HG02759 (cell line): ENCODE measurements around the gene PDCD5.
"Not testable (repeated sequence)": the region's sequence is repeated elsewhere in the genome, so short reads cannot be mapped to it uniquely, and the experiment has no call there.

Source experiments
- ATAC-seq: cut with Tn5 transposase; IDR thresholded peaks from one replicate; pipeline ENCODE4 v1.9.1; 2021; ENCODE audit warnings: mild to moderate bottlenecking, moderate library complexity; ENCODE audit not compliant: unreplicated experiment

Gene PDCD5, protein sequence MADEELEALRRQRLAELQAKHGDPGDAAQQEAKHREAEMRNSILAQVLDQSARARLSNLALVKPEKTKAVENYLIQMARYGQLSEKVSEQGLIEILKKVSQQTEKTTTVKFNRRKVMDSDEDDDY

DNA sequence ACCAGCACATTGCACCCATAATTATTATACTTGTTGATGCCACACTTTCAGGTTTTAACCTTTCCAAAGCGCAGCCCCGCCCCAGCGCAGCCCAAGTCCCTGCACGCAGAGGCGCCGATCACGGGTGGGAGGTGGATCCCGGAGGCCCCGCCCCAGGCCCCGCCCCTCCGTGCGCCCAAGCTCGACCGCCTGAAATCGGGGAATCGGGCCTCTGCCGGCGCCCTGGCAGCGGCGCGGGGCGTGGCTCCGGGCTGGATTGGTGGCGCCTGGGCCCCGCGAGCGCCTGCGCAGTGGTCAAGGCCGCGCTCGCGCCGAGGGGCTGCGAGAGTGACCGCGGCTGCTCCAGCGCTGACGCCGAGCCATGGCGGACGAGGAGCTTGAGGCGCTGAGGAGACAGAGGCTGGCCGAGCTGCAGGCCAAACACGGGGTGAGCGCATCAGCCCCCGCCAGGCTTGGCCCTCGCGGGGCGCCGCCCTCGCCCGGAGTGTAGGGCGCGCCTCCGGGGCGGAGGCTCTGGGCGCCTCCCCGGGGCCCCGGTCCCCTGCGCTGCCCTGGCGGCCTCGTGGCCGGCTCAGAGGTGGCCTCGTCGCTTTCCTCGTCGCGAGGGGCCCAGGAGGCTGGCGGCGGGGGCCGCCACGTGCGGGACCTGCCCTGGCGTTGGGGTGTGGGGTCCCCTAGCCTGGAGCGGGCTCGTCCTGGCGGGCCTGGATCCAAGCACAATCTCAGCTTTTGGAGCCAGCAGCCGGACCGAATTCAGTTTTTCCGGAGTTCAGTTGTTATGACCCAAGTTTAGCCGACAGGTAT is at the start of gene PDCD5:
PDCD5 (plus strand) TSS at position 290 of the 804 bp plus-strand sequence; CDS start at position 362, 72 bp downstream.
- ATAC-seq: peak; percentile 92

DNA sequence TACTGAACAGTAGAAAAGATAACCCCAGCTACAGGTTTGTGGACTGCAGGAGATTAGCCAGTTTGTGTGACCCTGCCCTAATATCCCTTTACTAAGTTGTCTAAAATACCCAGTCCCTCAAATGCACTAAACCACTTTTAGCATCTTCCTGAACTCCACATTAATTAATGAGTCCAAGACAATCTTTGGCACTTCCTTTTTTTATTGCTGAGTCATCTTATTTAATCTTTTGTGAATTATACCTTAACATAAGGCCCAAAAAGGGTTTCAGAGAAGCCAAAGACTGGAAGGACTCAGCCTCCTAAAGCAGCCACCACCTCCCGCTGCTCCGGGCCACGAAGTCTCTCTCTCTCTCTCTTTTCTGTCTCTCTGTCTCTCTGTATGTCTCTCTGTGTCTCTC is 48.8 kb upstream of the PDCD5 start:
- ATAC-seq: no peak

DNA sequence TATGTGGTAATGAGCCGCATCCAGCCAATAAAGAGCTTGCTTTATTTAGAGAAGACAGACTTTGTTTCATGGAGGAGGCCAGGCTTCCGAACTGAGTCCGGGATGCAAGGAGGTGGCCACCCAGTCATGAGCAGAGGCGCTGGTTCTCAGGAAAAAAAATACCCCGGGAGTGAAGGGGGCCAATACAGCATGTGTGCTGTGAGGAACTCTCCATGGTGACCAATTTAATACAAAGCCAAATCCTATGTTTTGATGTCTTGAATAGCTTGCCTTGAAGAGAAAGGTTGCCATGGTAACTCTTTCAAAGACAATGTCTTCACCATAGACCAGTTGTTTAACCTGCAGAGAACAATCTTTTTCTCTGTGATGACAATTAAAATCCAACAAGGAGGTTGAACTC is 43.4 kb upstream of the PDCD5 start:
- no peak for ATAC-seq

DNA sequence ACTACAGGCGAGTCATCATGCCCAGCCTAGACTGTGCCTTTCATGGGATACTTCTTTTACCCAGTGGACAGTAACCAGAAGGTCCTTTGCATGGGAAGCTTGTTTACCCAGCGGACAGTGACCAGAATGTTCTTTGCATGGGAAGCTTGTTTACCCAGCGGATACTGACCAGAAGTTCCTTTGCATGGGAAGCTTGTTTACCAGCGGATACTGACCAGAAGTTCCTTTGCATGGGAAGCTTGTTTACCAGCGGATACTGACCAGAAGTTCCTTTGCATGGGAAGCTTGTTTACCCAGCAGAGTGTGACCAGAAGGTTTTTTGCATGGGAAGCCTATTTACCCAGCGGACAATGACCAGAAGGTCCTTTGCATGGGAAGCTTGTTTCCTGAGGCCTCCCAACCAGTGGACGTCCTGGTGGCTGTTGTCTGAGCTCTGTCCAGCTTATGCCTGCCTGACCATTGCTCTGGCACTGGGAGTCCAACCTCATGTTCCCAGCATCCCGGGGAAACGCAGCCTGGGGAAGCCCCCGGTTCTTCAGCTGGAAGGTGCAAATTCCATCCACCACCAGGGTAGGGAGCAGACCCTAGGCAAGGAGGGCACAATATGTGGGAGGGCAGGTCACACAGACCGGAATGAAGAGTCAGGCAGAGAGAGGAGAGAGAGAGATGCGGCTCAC is 41.6 kb upstream of the PDCD5 start:
- ATAC-seq: no peak

DNA sequence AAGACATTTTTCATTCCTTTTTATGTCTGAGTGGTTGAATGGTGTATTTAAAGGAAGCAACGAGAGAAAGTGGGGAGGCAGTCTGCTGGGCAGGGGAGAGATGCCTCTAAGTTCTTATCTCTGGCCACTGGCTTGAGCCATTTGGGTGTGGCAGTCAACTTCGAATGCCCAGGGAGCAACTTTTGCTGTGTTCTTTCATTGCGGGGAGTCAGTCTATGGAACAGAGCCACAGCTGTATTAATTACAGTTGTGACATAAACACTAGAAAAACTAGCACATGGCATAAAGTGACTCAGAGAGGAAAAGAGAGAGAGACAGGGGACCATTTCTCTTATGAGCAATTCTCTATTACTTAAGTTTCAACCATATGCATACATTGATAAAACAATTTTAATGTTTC is 40.4 kb upstream of the PDCD5 start:
- no peak for ATAC-seq

DNA sequence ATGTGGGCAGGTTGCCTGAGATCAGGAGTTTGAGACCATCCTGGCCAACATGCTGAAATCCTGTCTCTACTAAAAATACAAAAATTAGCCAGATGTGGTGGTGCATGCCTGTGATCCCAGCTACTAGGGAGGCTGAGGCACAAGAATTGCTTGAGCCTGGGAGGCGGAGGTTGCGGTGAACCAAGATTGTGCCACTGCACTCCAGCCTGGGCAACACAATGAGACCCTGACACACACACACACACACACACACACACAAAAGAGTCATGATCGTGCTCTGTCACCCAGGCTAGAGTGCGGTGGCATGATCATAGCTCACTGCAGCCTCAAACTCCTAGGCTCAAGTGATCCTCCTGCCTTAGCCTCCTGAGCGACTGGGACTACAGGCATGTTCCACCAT is 39.6 kb upstream of the PDCD5 start:
- ATAC-seq: not testable (repeated sequence)

DNA sequence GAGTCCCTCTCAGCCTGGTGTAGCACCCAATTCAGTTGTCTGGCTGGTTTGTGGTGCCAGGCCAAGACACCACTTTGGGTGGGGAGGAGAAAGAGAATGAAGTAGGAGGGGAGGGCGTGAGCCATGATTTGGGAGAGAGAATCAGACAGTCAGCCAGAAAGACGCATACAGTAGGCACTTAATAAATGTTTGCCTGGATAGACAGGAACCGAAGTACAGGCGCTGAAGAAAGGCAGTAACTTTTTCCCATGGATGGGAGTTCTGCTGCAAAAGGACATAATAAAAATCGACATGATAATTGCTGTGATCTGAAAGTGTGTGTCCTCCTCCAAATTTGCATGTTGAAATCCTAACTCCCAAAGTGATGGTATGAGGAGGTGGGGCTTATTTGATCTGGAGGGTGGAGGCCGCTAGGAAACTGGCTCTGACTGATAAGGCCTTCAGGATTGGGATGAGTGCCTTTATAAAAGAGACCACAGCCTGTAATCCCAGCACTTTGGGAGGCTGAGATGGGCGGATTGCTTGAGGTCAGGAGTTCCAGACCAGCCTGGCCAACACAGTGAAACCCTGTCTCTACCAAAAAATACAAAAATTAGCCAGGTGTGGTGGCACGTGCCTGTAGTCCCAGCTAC is 38.4 kb upstream of the PDCD5 start:
- no peak for ATAC-seq

DNA sequence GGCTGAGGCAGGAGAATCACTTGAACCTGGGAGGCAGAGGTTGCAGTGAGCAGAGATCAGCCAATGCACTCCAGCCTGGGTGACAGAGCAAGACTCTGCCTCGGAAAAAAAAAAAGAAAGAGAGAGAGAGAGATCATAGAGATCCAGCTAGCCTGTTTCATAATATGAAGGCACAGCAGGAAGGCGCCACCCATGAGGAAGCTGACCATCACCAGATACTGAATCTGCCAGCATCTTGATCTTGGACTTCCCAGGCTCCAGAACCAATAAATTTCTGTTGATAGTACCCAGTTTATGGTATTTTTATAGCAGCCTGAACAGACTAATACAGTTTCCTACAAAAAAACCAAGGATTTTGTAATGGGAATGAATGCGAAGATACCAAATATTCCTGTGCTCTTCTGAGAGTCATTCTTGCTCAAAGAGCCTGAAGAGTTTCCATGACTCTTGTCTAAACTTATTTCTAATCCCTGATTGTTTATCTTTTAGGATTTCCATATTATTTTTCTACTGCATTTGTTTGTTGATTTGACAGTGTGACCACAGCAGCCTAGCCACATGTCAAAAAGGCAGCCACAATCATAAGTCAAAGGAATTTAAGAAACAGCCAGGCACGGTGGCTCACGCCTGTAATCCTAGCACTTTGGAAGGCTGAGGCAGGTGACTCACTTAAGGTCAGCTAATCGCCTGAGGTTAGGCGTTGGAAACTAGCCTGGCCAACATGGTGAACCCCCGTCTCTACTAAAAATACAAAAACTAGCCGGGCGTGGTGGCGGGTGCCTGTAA is 37.7 kb upstream of the PDCD5 start:
- no peak for ATAC-seq

DNA sequence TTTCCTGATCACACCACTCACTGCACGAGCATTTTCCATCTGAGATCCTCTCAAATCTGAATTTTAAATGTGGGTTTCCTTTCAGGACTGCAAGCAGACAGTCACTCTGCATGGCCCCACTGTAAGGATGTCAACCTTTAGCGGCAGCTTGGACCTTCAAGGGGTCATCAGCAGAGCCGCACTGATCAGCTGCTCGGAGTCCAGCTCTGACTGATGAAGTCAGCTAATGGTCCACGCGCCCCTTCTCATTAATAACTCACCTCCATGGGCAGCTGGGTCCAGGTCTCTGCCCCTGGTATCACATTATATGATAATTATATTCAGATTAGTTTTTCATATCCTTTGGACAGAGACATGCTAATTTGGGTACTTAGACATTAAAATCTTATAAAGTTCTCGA is 36.1 kb upstream of the PDCD5 start:
- ATAC-seq: no peak

DNA sequence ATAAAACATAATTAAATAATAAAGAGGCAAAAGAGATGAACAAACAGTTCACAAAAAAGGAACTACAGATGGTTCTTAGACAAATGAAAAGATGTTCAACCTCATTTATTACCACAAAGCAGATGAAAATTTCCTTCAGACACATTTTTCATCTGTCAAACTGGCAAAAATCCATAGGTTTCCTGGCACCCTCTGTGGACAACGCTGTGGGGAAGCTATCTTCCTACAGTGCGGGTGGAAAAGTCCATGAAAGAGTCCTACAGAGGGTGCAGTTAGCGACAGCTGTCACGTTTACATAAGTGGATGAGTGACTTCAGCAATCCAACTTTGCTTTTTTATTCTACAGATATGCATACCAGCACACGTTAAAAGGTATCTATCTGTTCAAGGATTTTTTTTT is 30.3 kb upstream of the PDCD5 start:
- ATAC-seq: no peak

DNA sequence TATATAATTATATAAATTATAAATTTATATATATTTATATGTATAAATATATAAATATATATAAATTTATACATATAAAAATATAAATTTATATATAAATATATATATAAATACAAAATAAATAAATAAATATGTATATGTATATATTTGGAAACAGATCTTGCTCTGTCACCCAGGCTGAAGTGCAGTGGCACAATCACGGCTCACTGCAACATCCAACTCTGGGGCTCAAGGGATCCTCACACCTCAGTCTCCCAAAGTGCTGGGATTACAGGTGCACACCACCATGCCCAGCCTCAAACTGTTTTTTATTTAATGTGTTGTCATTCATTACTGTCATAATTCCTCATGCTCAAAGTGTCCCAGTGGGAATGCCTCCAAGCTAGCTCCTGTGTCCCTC is 25.2 kb upstream of the PDCD5 start:
- ATAC-seq: no peak

DNA sequence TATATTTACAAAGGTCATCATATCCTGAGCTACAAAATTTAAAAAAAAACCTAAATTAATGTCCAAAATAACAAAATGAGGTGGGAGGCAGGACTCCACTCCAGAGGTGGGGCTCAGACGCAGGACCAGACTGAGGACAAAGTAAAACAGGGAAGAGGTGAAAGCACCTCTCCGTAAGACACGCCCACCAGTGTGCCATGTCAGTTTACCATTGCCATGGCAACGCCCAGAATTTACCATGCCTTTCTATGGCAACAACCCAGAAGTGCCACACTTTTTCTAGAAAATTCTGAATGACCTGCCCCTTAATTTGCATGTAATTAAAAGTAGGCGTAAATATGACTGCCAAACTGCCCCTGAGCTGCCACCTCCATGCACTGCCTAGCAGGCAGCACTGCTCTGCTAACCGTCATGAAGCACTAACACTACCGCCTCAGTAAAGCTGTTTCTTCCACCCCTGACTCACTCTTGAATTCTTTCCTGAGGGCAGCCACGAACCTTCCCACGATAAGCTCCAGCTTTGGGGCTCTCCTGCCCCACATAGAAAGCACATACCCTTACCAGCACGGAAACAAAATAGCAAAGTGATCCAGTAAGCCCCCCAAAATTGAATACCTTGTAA is 22.3 kb upstream of the PDCD5 start:
- ATAC-seq: no peak

DNA sequence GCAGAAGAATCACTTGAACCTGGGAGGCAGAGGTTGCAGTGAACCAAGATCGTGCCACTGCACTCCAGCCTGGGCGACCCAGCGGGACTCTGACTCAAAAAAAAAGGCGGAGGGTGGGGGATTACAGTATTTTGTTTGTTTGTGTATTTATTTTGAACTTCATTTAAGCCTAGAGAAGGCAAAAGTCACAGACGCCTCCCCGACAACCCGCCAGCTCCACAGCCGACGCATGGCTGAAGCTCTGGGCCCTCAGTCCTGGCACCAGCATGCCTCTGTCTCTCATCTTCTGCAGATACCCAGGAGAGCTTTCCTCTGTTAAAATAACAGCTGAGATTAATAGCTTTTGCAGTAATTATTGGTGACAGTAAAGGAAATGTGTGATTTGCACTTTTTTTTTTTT is 17.2 kb upstream of the PDCD5 start:
- ATAC-seq: no peak

DNA sequence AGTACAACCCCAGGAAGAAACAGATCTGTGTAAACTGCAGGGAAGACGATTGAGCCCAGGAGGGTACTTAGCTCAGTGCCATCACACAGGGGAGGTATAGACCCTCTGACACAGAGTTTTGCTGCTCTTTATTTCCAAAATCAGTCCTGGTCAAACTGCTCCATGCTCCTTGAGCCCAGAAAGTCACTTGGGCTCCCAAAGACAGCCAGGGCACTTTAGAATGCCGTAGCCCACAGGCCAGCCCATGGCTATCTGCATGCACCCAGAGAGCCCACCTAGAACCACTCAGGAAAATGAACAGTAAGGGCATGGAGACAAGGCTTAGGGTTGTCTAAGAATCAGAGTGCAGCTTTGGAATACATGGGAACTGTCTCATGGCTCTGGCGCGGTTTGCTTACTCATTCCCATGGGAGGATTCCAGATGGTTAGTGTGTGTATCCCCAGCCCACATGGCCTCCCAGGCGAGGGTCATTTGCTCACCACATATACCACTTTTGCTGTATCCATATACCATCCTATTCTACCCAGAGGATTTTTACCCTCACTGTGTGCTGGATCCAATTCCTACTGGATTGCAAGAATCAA is 14.7 kb upstream of the PDCD5 start:
- no peak for ATAC-seq

DNA sequence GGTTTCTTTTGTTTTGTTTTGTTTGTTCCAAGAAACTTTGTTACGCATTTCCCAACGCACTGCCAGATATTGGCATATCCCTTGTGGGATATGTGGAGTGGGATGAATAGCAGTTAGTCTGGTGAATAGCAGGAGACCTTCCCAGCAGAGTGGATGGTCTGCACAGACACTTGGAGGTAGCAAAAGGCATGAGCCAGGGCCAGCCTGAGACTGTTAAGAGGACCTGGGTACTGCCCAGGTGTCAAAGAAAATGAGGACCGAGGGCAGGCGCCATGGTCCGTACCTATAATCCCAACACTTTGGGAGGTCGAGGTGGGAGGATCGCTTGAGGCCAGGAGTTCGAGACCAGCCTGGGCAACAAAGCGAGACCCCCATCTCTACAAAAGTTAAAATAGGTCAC is 13.5 kb upstream of the PDCD5 start:
- no peak for ATAC-seq

DNA sequence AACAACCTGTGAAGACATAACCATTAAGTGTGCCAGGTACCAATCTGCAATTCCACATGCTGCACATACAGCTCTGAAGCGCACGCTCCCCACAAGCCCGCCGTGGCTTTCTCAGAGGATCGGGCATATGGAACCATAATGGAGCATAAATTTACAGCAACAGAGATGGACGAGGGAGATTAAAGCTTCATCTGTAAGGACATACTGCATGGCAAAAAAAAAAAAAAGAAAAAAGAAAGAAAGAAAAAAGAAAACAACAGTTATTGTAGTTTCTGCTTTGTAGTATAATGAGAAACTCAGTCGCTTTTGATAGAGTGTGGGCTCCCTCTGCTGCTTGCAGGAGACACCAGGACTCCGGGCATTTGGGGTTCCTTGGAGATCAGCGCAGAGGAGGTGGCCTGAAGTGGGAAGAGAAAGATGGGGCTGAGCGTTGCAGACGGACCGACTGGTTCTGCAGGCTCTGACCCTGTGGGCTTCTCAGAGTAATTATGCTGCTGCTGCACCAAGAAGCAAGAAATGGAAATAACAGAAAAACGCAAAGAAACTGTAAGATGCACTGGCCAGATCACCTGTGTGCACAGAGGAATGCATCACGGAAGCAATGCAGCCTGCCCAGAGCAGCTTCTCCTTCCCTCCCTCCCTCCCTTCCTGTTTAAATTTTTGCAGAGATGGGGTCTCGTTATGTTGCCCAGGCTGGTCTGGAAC is 10.8 kb upstream of the PDCD5 start:
- no peak for ATAC-seq

DNA sequence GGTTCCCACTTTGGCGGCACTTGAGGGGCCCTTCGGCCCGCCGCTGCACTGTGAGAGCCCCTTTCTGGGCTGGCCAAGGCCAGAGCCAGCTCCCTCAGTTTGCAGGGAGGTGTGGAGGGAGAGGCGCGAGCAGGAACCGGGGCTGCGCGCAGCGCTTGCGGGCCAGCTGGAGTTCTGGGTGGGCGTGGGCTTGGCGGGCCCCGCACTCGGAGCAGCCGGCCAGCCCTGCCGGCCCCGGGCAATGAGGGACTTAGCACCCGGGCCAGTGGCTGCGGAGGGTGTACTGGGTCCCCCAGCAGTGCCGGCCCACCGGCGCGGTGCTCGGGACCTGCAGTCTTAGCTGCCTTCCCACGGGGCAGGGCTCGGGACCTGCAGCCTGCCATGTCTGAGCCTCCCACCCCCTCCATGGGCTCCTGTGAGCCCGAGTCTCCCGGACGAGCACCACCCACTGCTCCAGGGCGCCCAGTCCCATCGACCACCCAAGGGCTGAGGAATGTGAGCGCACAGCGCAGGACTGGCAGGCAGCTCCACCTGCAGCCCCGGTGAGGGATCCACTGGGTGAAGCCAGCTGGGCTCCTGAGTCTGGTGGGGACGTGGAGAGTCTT is 9.4 kb upstream of the PDCD5 start:
- ATAC-seq: not testable (repeated sequence)

DNA sequence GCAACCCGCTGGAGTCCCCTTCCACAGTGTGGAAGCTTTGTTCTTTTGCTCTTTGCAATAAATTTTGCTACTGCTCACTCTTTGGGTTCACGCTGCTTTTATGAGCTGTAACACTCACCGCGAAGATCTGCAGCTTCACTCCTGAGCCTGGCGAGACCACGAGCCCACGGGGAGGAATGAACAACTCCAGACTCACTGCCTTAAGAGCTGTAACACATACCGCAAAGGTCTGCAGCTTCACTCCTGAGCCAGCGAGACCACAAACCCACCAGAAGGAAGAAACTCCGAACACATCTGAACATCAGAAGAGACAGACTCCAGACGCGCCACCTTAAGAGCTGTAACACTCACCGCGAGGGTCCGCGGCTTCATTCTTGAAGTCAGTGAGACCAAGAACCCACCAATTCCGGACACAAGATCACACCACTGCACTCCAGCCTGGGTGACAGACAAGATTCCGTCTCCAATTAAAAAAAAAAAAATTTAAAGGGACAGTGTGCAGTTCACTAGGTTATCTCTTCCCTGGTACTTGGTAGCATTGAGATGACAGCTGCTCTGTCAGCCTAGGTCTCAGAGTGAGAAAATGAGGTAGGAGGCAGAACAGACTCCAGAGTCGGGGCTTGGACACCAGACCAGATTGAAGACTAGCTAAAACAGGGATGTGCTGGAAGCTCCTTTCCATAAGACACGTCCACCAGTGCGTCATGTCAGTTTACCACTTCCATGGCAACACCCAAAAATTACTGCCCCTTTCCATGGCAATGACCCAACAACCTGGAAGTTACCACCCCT is 8.1 kb upstream of the PDCD5 start:
- not testable (repeated sequence) for ATAC-seq

DNA sequence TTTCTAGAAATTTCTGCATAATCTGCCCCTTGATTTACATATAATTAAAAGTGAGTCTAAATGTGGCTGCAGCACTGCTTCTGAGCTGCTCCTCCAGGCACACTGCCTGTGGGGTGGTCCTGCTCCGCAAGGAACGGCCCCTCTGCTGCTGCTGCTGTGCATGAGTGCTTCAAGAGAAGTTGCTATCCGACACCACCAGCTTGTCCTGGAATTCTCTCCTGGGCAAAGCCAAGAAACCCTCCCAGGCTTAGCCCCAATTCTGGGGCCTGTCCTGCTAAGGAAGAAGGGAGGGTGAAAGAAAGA is 7.5 kb upstream of the PDCD5 start:
- no peak for ATAC-seq
